Dermis lymphatic vessel endothelial cell (primary cell): Measurements from ENCODE around the gene FAHD2A. TPM values are rescaled to one million over a fixed set of nuclear protein-coding genes. Genes with fewer than 3 reads are reported as not detected.

ENCODE experiments used
- total RNA-seq: library from RNA; depleted of rRNA; stranded (reverse); fragments of >200 nt; gene quantifications from 2 replicates; pipeline ENCODE4 v1.2.1, GENCODE V29; 2014

Gene FAHD2A
- 24.7 and 27.9 TPM in 2 replicates for total RNA-seq

GRCh38 chr2:95402370-95403203 is at the start of gene FAHD2A:
TSS of gene FAHD2A (plus strand) at chr2:95402708. CDS start at chr2:95405559, 2,851 bp downstream.

Other genes with a start within 250 kb of the FAHD2A start
- 8.3 and 14.6 TPM in 2 replicates for gene ZNF514, start 242.9 kb upstream of the FAHD2A start, total RNA-seq
- gene ZNF2, start 236.9 kb upstream of the FAHD2A start, total RNA-seq = 6.8 and 9.3 TPM in 2 replicates
- gene ZNF892, start 195.2 kb upstream of the FAHD2A start, total RNA-seq = 3.6 and 7.4 TPM in 2 replicates
- 0.09 and 0.22 TPM in 2 replicates for gene PROM2, start 128.3 kb upstream of the FAHD2A start, total RNA-seq
- gene KCNIP3, start 105.4 kb upstream of the FAHD2A start, total RNA-seq = 0.11 and 0.17 TPM in 2 replicates
- not detected in 2 replicates for gene TRIM43B, start 82.0 kb downstream of the FAHD2A start, total RNA-seq
- gene TRIM43, start 189.3 kb downstream of the FAHD2A start, total RNA-seq = not detected in 2 replicates